Panc1 (cell line): ENCODE results near the gene TOGARAM1.

Experiments
- POLR2AphosphoS5 ChIP-seq: IDR thresholded peaks from 2 replicates; pipeline ENCODE4 v1.6.1; 2012; ENCODE audit warnings: mild to moderate bottlenecking, low read depth, low read length, moderate library complexity
- SIN3A ChIP-seq: IDR thresholded peaks from 2 replicates; pipeline ENCODE4 v1.6.1; 2012; ENCODE audit warnings: low read depth, mild to moderate bottlenecking, low read length, moderate library complexity, borderline replicate concordance; ENCODE audit not compliant: insufficient read depth
- TCF7L2 ChIP-seq: IDR thresholded peaks from 2 replicates; pipeline ENCODE4 v1.6.1; 2011; ENCODE audit warnings: mild to moderate bottlenecking, low read depth, low read length, inconsistent platforms
- TF ChIP-seq, protein P1 (sequence below): fragments of 450-650 bp; IDR thresholded peaks from 2 replicates; pipeline ENCODE4 v1.5.1; 2017; ENCODE audit warnings: mild to moderate bottlenecking
- TF ChIP-seq, protein P2 (sequence below), 2 experiments: IDR thresholded peaks; 2 replicates each; pipeline ENCODE4 v1.6.1; 2011 to 2012; ENCODE audit warnings: low read depth in 2 of 2, control low read depth in 1 of 2, low read length in 1 of 2, mild to moderate bottlenecking in 1 of 2, moderate library complexity in 1 of 2; ENCODE audit not compliant: insufficient read depth in 1 of 2

DNA sequence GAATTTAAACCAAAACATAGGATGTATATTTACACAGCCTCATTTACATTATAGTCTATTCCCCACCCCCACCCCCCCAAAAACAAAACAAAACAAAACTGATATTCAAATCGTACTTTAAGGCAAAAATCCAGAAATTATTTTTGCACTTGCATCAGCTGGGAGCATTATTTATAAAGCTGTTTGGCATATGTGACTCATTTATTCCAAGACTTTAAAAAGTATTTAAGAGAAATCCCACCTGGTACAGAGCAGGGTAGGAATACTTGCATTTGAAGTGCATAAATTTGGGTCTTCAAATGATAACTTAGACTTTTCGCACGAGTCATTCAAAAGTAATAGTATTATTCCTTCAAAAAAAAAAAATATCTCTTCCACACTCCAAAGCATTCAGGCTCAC, 1.3 kb upstream of the TOGARAM1 start:
- TF ChIP-seq, protein P1, sequence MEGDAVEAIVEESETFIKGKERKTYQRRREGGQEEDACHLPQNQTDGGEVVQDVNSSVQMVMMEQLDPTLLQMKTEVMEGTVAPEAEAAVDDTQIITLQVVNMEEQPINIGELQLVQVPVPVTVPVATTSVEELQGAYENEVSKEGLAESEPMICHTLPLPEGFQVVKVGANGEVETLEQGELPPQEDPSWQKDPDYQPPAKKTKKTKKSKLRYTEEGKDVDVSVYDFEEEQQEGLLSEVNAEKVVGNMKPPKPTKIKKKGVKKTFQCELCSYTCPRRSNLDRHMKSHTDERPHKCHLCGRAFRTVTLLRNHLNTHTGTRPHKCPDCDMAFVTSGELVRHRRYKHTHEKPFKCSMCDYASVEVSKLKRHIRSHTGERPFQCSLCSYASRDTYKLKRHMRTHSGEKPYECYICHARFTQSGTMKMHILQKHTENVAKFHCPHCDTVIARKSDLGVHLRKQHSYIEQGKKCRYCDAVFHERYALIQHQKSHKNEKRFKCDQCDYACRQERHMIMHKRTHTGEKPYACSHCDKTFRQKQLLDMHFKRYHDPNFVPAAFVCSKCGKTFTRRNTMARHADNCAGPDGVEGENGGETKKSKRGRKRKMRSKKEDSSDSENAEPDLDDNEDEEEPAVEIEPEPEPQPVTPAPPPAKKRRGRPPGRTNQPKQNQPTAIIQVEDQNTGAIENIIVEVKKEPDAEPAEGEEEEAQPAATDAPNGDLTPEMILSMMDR = no peak
- no peak for TF ChIP-seq TCF7L2
- no peak for TF ChIP-seq POLR2AphosphoS5
- TF ChIP-seq, protein P2, sequence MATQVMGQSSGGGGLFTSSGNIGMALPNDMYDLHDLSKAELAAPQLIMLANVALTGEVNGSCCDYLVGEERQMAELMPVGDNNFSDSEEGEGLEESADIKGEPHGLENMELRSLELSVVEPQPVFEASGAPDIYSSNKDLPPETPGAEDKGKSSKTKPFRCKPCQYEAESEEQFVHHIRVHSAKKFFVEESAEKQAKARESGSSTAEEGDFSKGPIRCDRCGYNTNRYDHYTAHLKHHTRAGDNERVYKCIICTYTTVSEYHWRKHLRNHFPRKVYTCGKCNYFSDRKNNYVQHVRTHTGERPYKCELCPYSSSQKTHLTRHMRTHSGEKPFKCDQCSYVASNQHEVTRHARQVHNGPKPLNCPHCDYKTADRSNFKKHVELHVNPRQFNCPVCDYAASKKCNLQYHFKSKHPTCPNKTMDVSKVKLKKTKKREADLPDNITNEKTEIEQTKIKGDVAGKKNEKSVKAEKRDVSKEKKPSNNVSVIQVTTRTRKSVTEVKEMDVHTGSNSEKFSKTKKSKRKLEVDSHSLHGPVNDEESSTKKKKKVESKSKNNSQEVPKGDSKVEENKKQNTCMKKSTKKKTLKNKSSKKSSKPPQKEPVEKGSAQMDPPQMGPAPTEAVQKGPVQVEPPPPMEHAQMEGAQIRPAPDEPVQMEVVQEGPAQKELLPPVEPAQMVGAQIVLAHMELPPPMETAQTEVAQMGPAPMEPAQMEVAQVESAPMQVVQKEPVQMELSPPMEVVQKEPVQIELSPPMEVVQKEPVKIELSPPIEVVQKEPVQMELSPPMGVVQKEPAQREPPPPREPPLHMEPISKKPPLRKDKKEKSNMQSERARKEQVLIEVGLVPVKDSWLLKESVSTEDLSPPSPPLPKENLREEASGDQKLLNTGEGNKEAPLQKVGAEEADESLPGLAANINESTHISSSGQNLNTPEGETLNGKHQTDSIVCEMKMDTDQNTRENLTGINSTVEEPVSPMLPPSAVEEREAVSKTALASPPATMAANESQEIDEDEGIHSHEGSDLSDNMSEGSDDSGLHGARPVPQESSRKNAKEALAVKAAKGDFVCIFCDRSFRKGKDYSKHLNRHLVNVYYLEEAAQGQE (IDR thresholded peaks at IDR 0.05; ENCODE audit: insufficient read depth in 1 of 2, low read depth in 2 of 2, low read length in 1 of 2) = no peak
- TF ChIP-seq SIN3A = no peak
